T-helper 2 cell treated with Interferon-gamma antibody and Interleukin-4, amounts not matched to agents 5 μg/mL and 100 μg/mL, for 36 hours (primary cell): ENCODE measurements around the gene LDLRAD4.
A peak's percentile ranks its signal among the peaks of the same experiment; 100 is the strongest.
"Not testable (repeated sequence)": the region's sequence is repeated elsewhere in the genome, so short reads cannot be mapped to it uniquely, and the experiment has no call there.

Experiments used
- DNase-seq: peaks from one replicate; pipeline ENCODE4 v3.0.0; 2021; ENCODE audit warnings: low spot score
- H3K27ac Mint-ChIP-seq: one replicate; pipeline ENCODE4 v1.8.0; 2021; ENCODE audit warnings: mild to moderate bottlenecking, mixed read lengths
- H3K27me3 Mint-ChIP-seq: one replicate; pipeline ENCODE4 v1.8.0; 2021; ENCODE audit warnings: low read depth, mixed read lengths
- H3K36me3 Mint-ChIP-seq: one replicate; pipeline ENCODE4 v1.8.0; 2021; ENCODE audit warnings: low read depth, mixed read lengths
- H3K4me1 Mint-ChIP-seq: one replicate; pipeline ENCODE4 v1.8.0; 2021; ENCODE audit warnings: low read depth, mixed read lengths
- H3K4me3 Mint-ChIP-seq: one replicate; pipeline ENCODE4 v1.8.0; 2022; ENCODE audit warnings: mild to moderate bottlenecking, moderate library complexity, mixed read lengths
- H3K9me3 Mint-ChIP-seq: one replicate; pipeline ENCODE4 v1.8.0; 2021; ENCODE audit warnings: mixed read lengths

LDLRAD4 gene

GRCh38 chr18:13657974-13658373 lies 439.4 kb downstream of the LDLRAD4 start:
- DNase-seq: no peak
- Mint-ChIP-seq H3K4me1 (no peaks in the 10 kb centered on the region), H3K27ac (no peak overlapping the region), H3K27me3 (peaks cover 3% of the 10 kb centered on the region), H3K9me3 (no peaks in the 10 kb centered on the region), H3K36me3 (peaks cover 2% of the 10 kb centered on the region), H3K4me3 (no peak overlapping the region)

- no peaks in the 10 kb centered on the region for H3K4me1 Mint-ChIP-seq
- no peaks in the 10 kb centered on the region for H3K9me3 Mint-ChIP-seq
- DNase-seq: no peak
- H3K27ac Mint-ChIP-seq: no peak overlapping the region
- no peak overlapping the region for H3K4me3 Mint-ChIP-seq
- peaks cover 2% of the 10 kb centered on the region for H3K36me3 Mint-ChIP-seq
- peaks cover 3% of the 10 kb centered on the region for H3K27me3 Mint-ChIP-seq
Observed at GRCh38 chr18:13658436-13659204, 440.1 kb downstream of the LDLRAD4 start.

- no peak overlapping the region for H3K4me3 Mint-ChIP-seq
- no peaks in the 10 kb centered on the region for H3K9me3 Mint-ChIP-seq
- H3K36me3 Mint-ChIP-seq: peaks cover 7% of the 10 kb centered on the region
- H3K27ac Mint-ChIP-seq: no peak overlapping the region
- no peaks in the 10 kb centered on the region for H3K27me3 Mint-ChIP-seq
- H3K4me1 Mint-ChIP-seq: no peaks in the 10 kb centered on the region
- DNase-seq: no peak
Observed at GRCh38 chr18:13660510-13660909, 441.9 kb downstream of the LDLRAD4 start.

GRCh38 chr18:13661051-13661778 lies 442.7 kb downstream of the LDLRAD4 start:
- Mint-ChIP-seq H3K4me3 (no peak overlapping the region), H3K4me1 (no peaks in the 10 kb centered on the region), H3K36me3 (peaks cover 7% of the 10 kb centered on the region), H3K27me3 (no peaks in the 10 kb centered on the region), H3K9me3 (no peaks in the 10 kb centered on the region), H3K27ac (no peak overlapping the region)
- DNase-seq: no peak

- no peak overlapping the region for H3K4me3 Mint-ChIP-seq
- H3K4me1 Mint-ChIP-seq: no peaks in the 10 kb centered on the region
- no peak for DNase-seq
- H3K27me3 Mint-ChIP-seq: no peaks in the 10 kb centered on the region
- H3K27ac Mint-ChIP-seq: no peak overlapping the region
- peaks cover 12% of the 10 kb centered on the region for H3K36me3 Mint-ChIP-seq
- no peaks in the 10 kb centered on the region for H3K9me3 Mint-ChIP-seq
Observed at GRCh38 chr18:13661779-13662256, 443.3 kb downstream of the LDLRAD4 start.

GRCh38 chr18:13672657-13673056 lies 454.1 kb downstream of the LDLRAD4 start:
- peaks cover 3% of the 10 kb centered on the region for H3K4me1 Mint-ChIP-seq
- H3K36me3 Mint-ChIP-seq: peaks cover 8% of the 10 kb centered on the region
- no peaks in the 10 kb centered on the region for H3K9me3 Mint-ChIP-seq
- no peak overlapping the region for H3K27ac Mint-ChIP-seq
- no peak overlapping the region for H3K4me3 Mint-ChIP-seq
- H3K27me3 Mint-ChIP-seq: no peaks in the 10 kb centered on the region
- no peak for DNase-seq

- no peak overlapping the region for H3K27ac Mint-ChIP-seq
- no peaks in the 10 kb centered on the region for H3K9me3 Mint-ChIP-seq
- no peak for DNase-seq
- peaks cover 7% of the 10 kb centered on the region for H3K36me3 Mint-ChIP-seq
- no peak overlapping the region for H3K4me3 Mint-ChIP-seq
- no peaks in the 10 kb centered on the region for H3K27me3 Mint-ChIP-seq
- peaks cover 8% of the 10 kb centered on the region for H3K4me1 Mint-ChIP-seq
Observed at GRCh38 chr18:13676471-13676870, 457.9 kb downstream of the LDLRAD4 start.

- H3K27me3 Mint-ChIP-seq, H3K36me3 Mint-ChIP-seq, H3K9me3 Mint-ChIP-seq, H3K4me3 Mint-ChIP-seq, H3K4me1 Mint-ChIP-seq, DNase-seq: not testable (repeated sequence)
- H3K27ac Mint-ChIP-seq: peak overlapping the region; percentile 11
Observed at GRCh38 chr18:13677350-13677749, 458.8 kb downstream of the LDLRAD4 start.

GRCh38 chr18:13680612-13681011 lies 462.1 kb downstream of the LDLRAD4 start:
- H3K9me3 Mint-ChIP-seq: no peaks in the 10 kb centered on the region
- H3K27me3 Mint-ChIP-seq: no peaks in the 10 kb centered on the region
- peaks cover 9% of the 10 kb centered on the region for H3K36me3 Mint-ChIP-seq
- H3K27ac Mint-ChIP-seq: no peak overlapping the region
- H3K4me3 Mint-ChIP-seq: no peak overlapping the region
- no peak for DNase-seq
- H3K4me1 Mint-ChIP-seq: peaks cover 9% of the 10 kb centered on the region

- no peaks in the 10 kb centered on the region for H3K27me3 Mint-ChIP-seq
- no peak for DNase-seq
- H3K36me3 Mint-ChIP-seq: peaks cover 9% of the 10 kb centered on the region
- H3K27ac Mint-ChIP-seq: no peak overlapping the region
- peaks cover 11% of the 10 kb centered on the region for H3K4me1 Mint-ChIP-seq
- H3K4me3 Mint-ChIP-seq: no peak overlapping the region
- no peaks in the 10 kb centered on the region for H3K9me3 Mint-ChIP-seq
Observed at GRCh38 chr18:13681701-13682100, 463.1 kb downstream of the LDLRAD4 start.

- H3K27me3 Mint-ChIP-seq: no peaks in the 10 kb centered on the region
- H3K36me3 Mint-ChIP-seq: peaks cover 15% of the 10 kb centered on the region
- no peak overlapping the region for H3K4me3 Mint-ChIP-seq
- no peaks in the 10 kb centered on the region for H3K9me3 Mint-ChIP-seq
- no peak overlapping the region for H3K27ac Mint-ChIP-seq
- DNase-seq: no peak
- H3K4me1 Mint-ChIP-seq: peaks cover 3% of the 10 kb centered on the region
Observed at GRCh38 chr18:13684546-13684945, 466.0 kb downstream of the LDLRAD4 start.

GRCh38 chr18:13688191-13689136 lies 469.9 kb downstream of the LDLRAD4 start:
- DNase-seq: no peak
- no peak overlapping the region for H3K27ac Mint-ChIP-seq
- H3K36me3 Mint-ChIP-seq: peaks cover 19% of the 10 kb centered on the region

GRCh38 chr18:13690060-13690459 lies 471.5 kb downstream of the LDLRAD4 start:
- DNase-seq, H3K4me3 Mint-ChIP-seq, H3K4me1 Mint-ChIP-seq: not testable (repeated sequence)

More at GRCh38 chr18:13688191-13689136, 469.9 kb downstream of the LDLRAD4 start:
- H3K4me3 Mint-ChIP-seq: no peak overlapping the region
- no peaks in the 10 kb centered on the region for H3K27me3 Mint-ChIP-seq
- peaks cover 21% of the 10 kb centered on the region for H3K9me3 Mint-ChIP-seq
- H3K4me1 Mint-ChIP-seq: peaks cover 3% of the 10 kb centered on the region

More at GRCh38 chr18:13690060-13690459, 471.5 kb downstream of the LDLRAD4 start:
- Mint-ChIP-seq H3K36me3 (peaks cover 27% of the 10 kb centered on the region), H3K9me3 (peaks cover 34% of the 10 kb centered on the region)
- not testable (repeated sequence) for H3K27me3 Mint-ChIP-seq, H3K27ac Mint-ChIP-seq
